HCT116 (cell line): ENCODE data around the gene ROCK2. TPM values are rescaled to one million over a fixed set of nuclear protein-coding genes. Genes with fewer than 3 reads are reported as not detected.

ENCODE experiments used
- ATAC-seq: fragments of 200-7000 bp; cut with Tn5 transposase; 2 replicates; pipeline ENCODE4 v1.9.1; 2020; ENCODE audit warnings: mild to moderate bottlenecking, moderate library complexity
- BruUV-seq: library from RNA; stranded (reverse); fragments of 400-500 nt; replicated peaks from 2 replicates; lab custom pipeline; 2021; lab: Mats Ljungman, UMichigan
- CTCF ChIA-PET: fragments of 300-600 bp; sonication (Branson Sonifier 250); formaldehyde crosslinking; loops from one replicate; lab custom pipeline; 2021; ENCODE audit warnings: antibody characterized with exemption; lab: Charles Lee
- POLR2A ChIA-PET: fragments of 300-600, 350-600 bp; sonication (Branson Sonifier 250); formaldehyde crosslinking; loops from one replicate; lab custom pipeline; 2021; ENCODE audit warnings: antibody characterized with exemption; lab: Charles Lee
- RAD21 ChIA-PET, 2 experiments: fragments of 300-600 bp; sonication (Branson Sonifier 250); formaldehyde crosslinking; loops; one replicate each; lab custom pipeline; 2023; ENCODE audit warnings: low total read pairs in 2 of 2; ENCODE audit not compliant: uncharacterized antibody in 2 of 2, unreplicated experiment in 2 of 2, low non-redundant PET in 1 of 2; lab: Charles Lee
- DNase-seq: peaks from one replicate; pipeline ENCODE4 v3.0.0-alpha.2; 2010; ENCODE audit warnings: low read depth, low spot score
- H2AFZ ChIP-seq: fragments of 200-600 bp; shearing (Covaris generic), sonication (generic); 2 replicates; pipeline ENCODE4 v1.6.1; 2017; ENCODE audit warnings: low read depth, mixed run types, mixed read lengths, antibody characterized with exemption, low read length; ENCODE audit not compliant: poor library complexity, severe bottlenecking
- H3K27ac ChIP-seq: 2 replicates; pipeline ENCODE4 v1.5.1; 2012; ENCODE audit warnings: low read depth, low read length
- H3K27me3 ChIP-seq: fragments of 200-600 bp; sonication (generic); 2 replicates; pipeline ENCODE4 v1.6.1; 2016; ENCODE audit warnings: mixed run types, low read length, mixed read lengths; ENCODE audit not compliant: insufficient read depth
- H3K36me3 ChIP-seq, 2 experiments: fragments of 200-500 bp in 1 of 2; fragments of 200-600 bp in 1 of 2; sonication (Bioruptor generic) in 1 of 2; sonication (generic) in 1 of 2; 2 replicates each; pipeline versions ENCODE4 v1.5.1 to v1.6.1; 2014 to 2016; ENCODE audit warnings: low read length in 2 of 2, inconsistent platforms in 1 of 2, mixed read lengths in 1 of 2, mixed run types in 1 of 2; ENCODE audit not compliant: insufficient read depth in 2 of 2, control insufficient read depth in 1 of 2
- H3K4me1 ChIP-seq, 2 experiments: fragments of 200-600 bp in 1 of 2; sonication (generic) in 1 of 2; 2 replicates each; pipeline versions ENCODE4 v1.5.1 to v1.6.1; 2012 to 2017; ENCODE audit warnings: low read length in 2 of 2, inconsistent platforms in 1 of 2, mild to moderate bottlenecking in 1 of 2, mixed read lengths in 1 of 2, mixed run types in 1 of 2, moderate library complexity in 1 of 2; ENCODE audit not compliant: insufficient read depth in 2 of 2, control insufficient read depth in 1 of 2
- H3K4me2 ChIP-seq: fragments of 200-600 bp; sonication (generic); 2 replicates; pipeline ENCODE4 v1.6.1; 2017; ENCODE audit warnings: mixed run types, low read length, mixed read lengths
- H3K4me3 ChIP-seq, 2 experiments: fragments of 200-600 bp in 1 of 2; sonication (generic) in 1 of 2; replicated peaks in 1 of 2; 2 replicates each; pipeline ENCODE4 v1.5.1; 2011 to 2016; ENCODE audit warnings: low read length in 2 of 2, control low read depth in 1 of 2, low read depth in 1 of 2, mild to moderate bottlenecking in 1 of 2, mixed read lengths in 1 of 2, mixed run types in 1 of 2
- H3K79me2 ChIP-seq: fragments of 200-600 bp; sonication (generic); 2 replicates; pipeline ENCODE4 v1.6.1; 2017; ENCODE audit warnings: mild to moderate bottlenecking, mixed run types, low read length, moderate library complexity, mixed read lengths; ENCODE audit not compliant: insufficient read depth
- H3K9ac ChIP-seq: fragments of 200-600 bp; sonication (generic); 2 replicates; pipeline ENCODE4 v1.6.1; 2016; ENCODE audit warnings: low read length, mixed read lengths
- H3K9me2 ChIP-seq: fragments of 200-600 bp; sonication (generic), shearing (Covaris generic); 2 replicates; pipeline ENCODE4 v1.6.1; 2017; ENCODE audit warnings: mixed run types, mild to moderate bottlenecking, moderate library complexity; ENCODE audit not compliant: insufficient read depth
- H3K9me3 ChIP-seq, 2 experiments: fragments of 200-500 bp in 1 of 2; fragments of 200-600 bp in 1 of 2; sonication (Bioruptor generic) in 1 of 2; sonication (generic) in 1 of 2; 2 replicates each; pipeline ENCODE4 v1.6.1; 2014 to 2017; ENCODE audit warnings: low read length in 2 of 2, mixed read lengths in 2 of 2, inconsistent platforms in 1 of 2, low read depth in 1 of 2, mild to moderate bottlenecking in 1 of 2, mixed run types in 1 of 2, moderate library complexity in 1 of 2; ENCODE audit not compliant: control insufficient read depth in 1 of 2, insufficient read depth in 1 of 2
- H4K20me1 ChIP-seq: fragments of 200-600 bp; sonication (generic), shearing (Covaris generic); 2 replicates; pipeline ENCODE4 v1.6.1; 2017; ENCODE audit warnings: mixed run types, mild to moderate bottlenecking, moderate library complexity; ENCODE audit not compliant: insufficient read depth
- ATF3 ChIP-seq: IDR thresholded peaks from 2 replicates; pipeline ENCODE4 v1.6.1; 2012
- CBX3 ChIP-seq: IDR thresholded peaks from 2 replicates; pipeline ENCODE4 v1.6.1; 2012; ENCODE audit warnings: low read depth
- CEBPB ChIP-seq: IDR thresholded peaks from 2 replicates; pipeline ENCODE4 v1.6.1; 2012; ENCODE audit warnings: low read depth
- CTCF ChIP-seq, 3 experiments: fragments of 200-600 bp in 1 of 3; sonication (generic) in 1 of 3; IDR thresholded peaks in 2 of 3; conservative IDR thresholded peaks in 1 of 3; 2 replicates each; pipeline ENCODE4 v1.5.1; 2012 to 2017; ENCODE audit warnings: low read depth in 2 of 3, low read length in 2 of 3, antibody characterized with exemption in 1 of 3, borderline replicate concordance in 1 of 3, control low read depth in 1 of 3, mild to moderate bottlenecking in 1 of 3, mixed read lengths in 1 of 3, mixed run types in 1 of 3, moderate library complexity in 1 of 3; ENCODE audit not compliant: insufficient read depth in 1 of 3
- ELF1 ChIP-seq: IDR thresholded peaks from 2 replicates; pipeline ENCODE4 v1.6.1; 2012; ENCODE audit warnings: low read depth, borderline replicate concordance
- EZH2 ChIP-seq: fragments of 200-600 bp; sonication (generic); IDR thresholded peaks from 2 replicates; pipeline ENCODE4 v1.6.1; 2017; ENCODE audit warnings: antibody characterized with exemption, mixed run types
- JUND ChIP-seq: IDR thresholded peaks from 2 replicates; pipeline ENCODE4 v1.6.1; 2012
- MAX ChIP-seq: IDR thresholded peaks from 2 replicates; pipeline ENCODE4 v1.6.1; 2012
- POLR2A ChIP-seq: IDR thresholded peaks from 2 replicates; pipeline ENCODE4 v1.7.0; 2011; ENCODE audit warnings: borderline replicate concordance; ENCODE audit not compliant: insufficient read depth, insufficient read length; ENCODE audit errors: extremely low read depth
- POLR2AphosphoS5 ChIP-seq: IDR thresholded peaks from 2 replicates; pipeline ENCODE4 v1.6.1; 2011; ENCODE audit warnings: mild to moderate bottlenecking, low read depth, low read length, moderate library complexity
- RAD21 ChIP-seq: IDR thresholded peaks from 2 replicates; pipeline ENCODE4 v1.6.1; 2012; ENCODE audit warnings: low read depth, mild to moderate bottlenecking
- REST ChIP-seq: IDR thresholded peaks from 2 replicates; pipeline ENCODE4 v1.6.1; 2012; ENCODE audit warnings: low read depth
- SIN3A ChIP-seq: IDR thresholded peaks from 2 replicates; pipeline ENCODE4 v1.6.1; 2012; ENCODE audit warnings: low read depth
- intact Hi-C: fragments of 100-400 bp; cut with micrococcal nuclease; formaldehyde crosslinking; loops from 2 replicates; pipeline ENCODE4 v1.10.0; 2022
- total RNA-seq: library from RNA; stranded (reverse); gene quantifications from one replicate; pipeline ENCODE4 v1.2.1, GENCODE V29; 2021; ENCODE audit not compliant: unreplicated experiment

Gene ROCK2
- total RNA-seq, 1 experiment from 2014 or later: 48.0 TPM

- TF ChIP-seq REST (no peak), EZH2 (no peak), ATF3 (no peak)
Observed at GRCh38 chr2:11212645-11213044, 131.8 kb downstream of the ROCK2 start (continued).

- Histone ChIP-seq H3K27ac (no peak overlapping the region), H3K4me2 (no peak overlapping the region), H3K4me3 (no peak overlapping the region), H3K9ac (no peak overlapping the region), H3K9me2 (no peaks in the 10 kb centered on the region), H4K20me1 (no peaks in the 10 kb centered on the region), H3K9me3 (no peaks in the 10 kb centered on the region), H3K27me3 (no peaks in the 10 kb centered on the region), H2AFZ (no peak overlapping the region), H3K36me3 (peaks cover 7 to 19% of the 10 kb centered on the region in 2 experiments), H3K79me2 (no peaks in the 10 kb centered on the region), H3K4me1 (peaks cover 13 to 21% of the 10 kb centered on the region in 2 experiments; a peak in 3 of 4 replicates)
- CTCF ChIA-PET: no interaction called here
- TF ChIP-seq REST (no peak), CBX3 (no peak), POLR2A (no peak), POLR2AphosphoS5 (no peak), JUND (no peak), SIN3A (no peak), CEBPB (no peak), RAD21 (no peak), EZH2 (no peak), ELF1 (no peak), MAX (no peak), CTCF (IDR thresholded peaks at IDR 0.05 in 2 of 3, conservative IDR thresholded peaks at IDR 0.05 in 1 of 3; ENCODE audit: borderline replicate concordance in 1 of 3, insufficient read depth in 1 of 3, low read depth in 2 of 3, low read length in 2 of 3) (no peak)
- intact Hi-C loops: no loop called here
- no peak for DNase-seq
- no peak for ATAC-seq
- POLR2A ChIA-PET: no interaction called here
- no TSS peak for BruUV-seq
- RAD21 ChIA-PET: no interaction called here
Observed at GRCh38 chr2:11208083-11208482, 136.4 kb downstream of the ROCK2 start.
